Liver (tissue), 9 donors: ENCODE data around the gene GALNT10. TPM values are rescaled to one million over a fixed set of nuclear protein-coding genes. Genes with fewer than 3 reads are reported as not detected.

Experiments
- DNase-seq: peaks from one replicate; pipeline ENCODE4 v3.0.0-alpha.2; 2017; ENCODE audit warnings: low spot score
- H3K27ac ChIP-seq, 2 donors: one replicate each; pipeline ENCODE4 v1.7.0; 2013; ENCODE audit warnings: inconsistent platforms in 2 of 2, low read length in 2 of 2, control low read depth in 1 of 2, low read depth in 1 of 2, mild to moderate bottlenecking in 1 of 2
- H3K27me3 ChIP-seq, 4 donors: one replicate each; pipeline versions ENCODE4 v1.6.1 to v1.7.0; 2013; ENCODE audit warnings: low read length in 3 of 4, inconsistent platforms in 1 of 4, mild to moderate bottlenecking in 1 of 4, moderate library complexity in 1 of 4; ENCODE audit not compliant: control insufficient read depth in 4 of 4, insufficient read depth in 4 of 4
- H3K36me3 ChIP-seq, 4 donors: one replicate each; pipeline versions ENCODE4 v1.6.1 to v1.7.0; 2013; ENCODE audit warnings: low read length in 3 of 4, mild to moderate bottlenecking in 3 of 4, low read depth in 1 of 4, moderate library complexity in 1 of 4; ENCODE audit not compliant: control insufficient read depth in 4 of 4, insufficient read depth in 3 of 4
- H3K4me1 ChIP-seq, 4 donors: one replicate each; pipeline versions ENCODE4 v1.6.1 to v1.7.0; 2013; ENCODE audit warnings: low read length in 3 of 4, mild to moderate bottlenecking in 3 of 4, moderate library complexity in 1 of 4; ENCODE audit not compliant: control insufficient read depth in 4 of 4, insufficient read depth in 4 of 4
- H3K4me3 ChIP-seq, 3 donors: one replicate each; pipeline versions ENCODE4 v1.6.1 to v1.7.0; 2013; ENCODE audit warnings: low read length in 3 of 3, control low read depth in 1 of 3, low read depth in 1 of 3, mild to moderate bottlenecking in 1 of 3
- H3K9ac ChIP-seq, 2 donors: one replicate each; pipeline ENCODE4 v1.7.0; 2013; ENCODE audit warnings: low read length in 2 of 2, mild to moderate bottlenecking in 2 of 2, moderate library complexity in 2 of 2, control low read depth in 1 of 2, low read depth in 1 of 2
- H3K9me3 ChIP-seq, 4 donors: one replicate each; pipeline versions ENCODE4 v1.6.1 to v1.7.0; 2013; ENCODE audit warnings: low read length in 3 of 4; ENCODE audit not compliant: control insufficient read depth in 4 of 4
- ATF3 ChIP-seq: IDR thresholded peaks from 2 replicates; pipeline ENCODE4 v1.6.1; 2016; ENCODE audit warnings: antibody characterized with exemption
- CTCF ChIP-seq: fragments of 150-350 bp; IDR thresholded peaks from 2 replicates; pipeline ENCODE4 v1.5.1; 2017; ENCODE audit warnings: improper control_type of control experiment, low read depth, low read length; ENCODE audit not compliant: missing input control
- EGR1 ChIP-seq, 2 donors: IDR thresholded peaks; 2 replicates each; pipeline ENCODE4 v1.6.1; 2016 to 2018; ENCODE audit warnings: antibody characterized with exemption in 2 of 2, low read depth in 2 of 2
- FOXA1 ChIP-seq: IDR thresholded peaks from 2 replicates; pipeline ENCODE4 v1.6.1; 2016; ENCODE audit warnings: antibody characterized with exemption
- FOXA2 ChIP-seq: IDR thresholded peaks from 2 replicates; pipeline ENCODE4 v1.6.1; 2016; ENCODE audit warnings: antibody characterized with exemption
- GABPA ChIP-seq, 2 donors: IDR thresholded peaks in 1 of 2; conservative IDR thresholded peaks in 1 of 2; 2 replicates each; pipeline ENCODE4 v1.6.1; 2016; ENCODE audit warnings: antibody characterized with exemption in 2 of 2, mild to moderate bottlenecking in 1 of 2, moderate library complexity in 1 of 2
- HNF4A ChIP-seq, 2 donors: conservative IDR thresholded peaks; 2 replicates each; pipeline ENCODE4 v1.6.1; 2016; ENCODE audit warnings: antibody characterized with exemption in 2 of 2, mild to moderate bottlenecking in 2 of 2
- HNF4G ChIP-seq: IDR thresholded peaks from 2 replicates; pipeline ENCODE4 v1.6.1; 2016; ENCODE audit warnings: antibody characterized with exemption
- JUND ChIP-seq, 2 donors: IDR thresholded peaks; 2 replicates each; pipeline ENCODE4 v1.6.1; 2016; ENCODE audit warnings: antibody characterized with exemption in 2 of 2
- MAX ChIP-seq: IDR thresholded peaks from 2 replicates; pipeline ENCODE4 v1.6.1; 2016; ENCODE audit warnings: antibody characterized with exemption
- NR2F2 ChIP-seq: IDR thresholded peaks from 2 replicates; pipeline ENCODE4 v1.6.1; 2016; ENCODE audit warnings: antibody characterized with exemption
- RAD21 ChIP-seq, 2 donors: IDR thresholded peaks; 2 replicates each; pipeline ENCODE4 v1.6.1; 2016; ENCODE audit warnings: antibody characterized with exemption in 2 of 2, mild to moderate bottlenecking in 2 of 2
- RXRA ChIP-seq, 2 donors: IDR thresholded peaks; 2 replicates each; pipeline ENCODE4 v1.6.1; 2017 to 2018; ENCODE audit warnings: antibody characterized with exemption in 2 of 2, mild to moderate bottlenecking in 1 of 2
- SP1 ChIP-seq: IDR thresholded peaks from 2 replicates; pipeline ENCODE4 v1.6.1; 2018; ENCODE audit warnings: antibody characterized with exemption, mild to moderate bottlenecking
- TAF1 ChIP-seq: conservative IDR thresholded peaks from 2 replicates; pipeline ENCODE4 v1.6.1; 2016; ENCODE audit warnings: antibody characterized with exemption, mild to moderate bottlenecking
- YY1 ChIP-seq: IDR thresholded peaks from 2 replicates; pipeline ENCODE4 v1.6.1; 2016; ENCODE audit warnings: antibody characterized with exemption, mild to moderate bottlenecking
- ZBTB33 ChIP-seq: IDR thresholded peaks from 2 replicates; pipeline ENCODE4 v1.6.1; 2016; ENCODE audit warnings: antibody characterized with exemption
- WGBS: extraction: QIAGEN DNeasy Blood & Tissue Kit; methylation state at CpG from one replicate; pipeline ENCODE4 v1.1.7; 2013; 5-methylcytosine and 5-hydroxymethylcytosine counted together
- polyA plus RNA-seq, 2 donors: library from polyadenylated mRNA; stranded (reverse) in 1 of 2; unstranded in 1 of 2; fragments of 200-250 nt in 1 of 2; fragments of >200 nt in 1 of 2; fragmentation: Nextera tagmentation in 1 of 2; extraction: Ambion mirVana in 1 of 2; gene quantifications; one replicate each; pipeline versions ENCODE4 v1.2.1 to v1.2.3, GENCODE V29; 2013 to 2015
- total RNA-seq, 2 donors: library from RNA; depleted of rRNA; stranded (reverse); fragments of >200 nt; gene quantifications; one replicate each; pipeline ENCODE4 v1.2.3, GENCODE V29; 2014
- TF ChIP-seq, protein P1 (sequence below): IDR thresholded peaks from 2 replicates; pipeline ENCODE4 v1.6.1; 2016; ENCODE audit warnings: antibody characterized with exemption, mild to moderate bottlenecking
- donor health status: healthy.
- donor health status: healthy.
- donor health status: healthy.
- donor health status: healthy.
- donor health status: healthy.

GALNT10 gene
- total and polyA plus RNA-seq, 4 donors: 1.1 to 17.8 (median 5.3) TPM

DNA sequence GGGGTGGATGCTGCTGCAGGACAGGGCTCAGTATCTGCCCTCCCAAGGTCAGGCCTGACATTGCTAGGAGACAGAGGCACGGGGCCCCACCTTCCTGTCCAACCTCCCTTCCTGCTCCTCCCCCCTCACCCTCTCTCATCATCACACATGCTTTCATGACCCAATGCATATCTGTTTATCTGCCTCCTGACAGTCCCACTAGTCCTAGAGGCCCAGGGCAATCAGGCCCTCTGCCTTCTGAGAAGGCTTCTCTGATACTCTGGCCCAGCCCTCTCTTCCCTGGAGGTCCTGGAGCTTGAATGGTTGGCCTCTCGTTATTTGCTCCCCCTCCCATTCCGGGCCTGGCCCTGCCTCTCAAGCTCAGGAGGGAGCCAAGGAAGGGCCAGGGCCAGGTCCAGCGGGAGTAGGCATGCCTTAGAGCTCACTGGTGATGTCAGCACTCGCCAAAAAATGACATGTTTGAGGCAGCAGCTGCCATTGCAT is 164.6 kb downstream of the GALNT10 start:
- 68% methylated on average over 5 of the region's 5 CpGs for WGBS
- Histone ChIP-seq H3K36me3 (no peaks in the 10 kb centered on the region), H3K27ac (no peak overlapping the region), H3K4me1 (no peaks in the 10 kb centered on the region), H3K9me3 (no peaks in the 10 kb centered on the region), H3K4me3 (no peak overlapping the region), H3K9ac (no peak overlapping the region), H3K27me3 (no peaks in the 10 kb centered on the region)
- TF ChIP-seq ZBTB33 (no peak), GABPA (IDR thresholded peaks at IDR 0.05 in 1 of 2, conservative IDR thresholded peaks at IDR 0.05 in 1 of 2) (no peak), TAF1 (no peak), YY1 (no peak), RXRA (IDR thresholded peaks at IDR 0.05) (no peak), HNF4A (conservative IDR thresholded peaks at IDR 0.05) (no peak), FOXA2 (no peak), EGR1 (IDR thresholded peaks at IDR 0.05; ENCODE audit: low read depth in 2 of 2) (no peak), JUND (IDR thresholded peaks at IDR 0.05) (no peak), NR2F2 (no peak), SP1 (no peak), MAX (no peak), ATF3 (no peak), HNF4G (no peak), CTCF (no peak), FOXA1 (no peak), RAD21 (IDR thresholded peaks at IDR 0.05) (no peak)
- TF ChIP-seq, protein P1, sequence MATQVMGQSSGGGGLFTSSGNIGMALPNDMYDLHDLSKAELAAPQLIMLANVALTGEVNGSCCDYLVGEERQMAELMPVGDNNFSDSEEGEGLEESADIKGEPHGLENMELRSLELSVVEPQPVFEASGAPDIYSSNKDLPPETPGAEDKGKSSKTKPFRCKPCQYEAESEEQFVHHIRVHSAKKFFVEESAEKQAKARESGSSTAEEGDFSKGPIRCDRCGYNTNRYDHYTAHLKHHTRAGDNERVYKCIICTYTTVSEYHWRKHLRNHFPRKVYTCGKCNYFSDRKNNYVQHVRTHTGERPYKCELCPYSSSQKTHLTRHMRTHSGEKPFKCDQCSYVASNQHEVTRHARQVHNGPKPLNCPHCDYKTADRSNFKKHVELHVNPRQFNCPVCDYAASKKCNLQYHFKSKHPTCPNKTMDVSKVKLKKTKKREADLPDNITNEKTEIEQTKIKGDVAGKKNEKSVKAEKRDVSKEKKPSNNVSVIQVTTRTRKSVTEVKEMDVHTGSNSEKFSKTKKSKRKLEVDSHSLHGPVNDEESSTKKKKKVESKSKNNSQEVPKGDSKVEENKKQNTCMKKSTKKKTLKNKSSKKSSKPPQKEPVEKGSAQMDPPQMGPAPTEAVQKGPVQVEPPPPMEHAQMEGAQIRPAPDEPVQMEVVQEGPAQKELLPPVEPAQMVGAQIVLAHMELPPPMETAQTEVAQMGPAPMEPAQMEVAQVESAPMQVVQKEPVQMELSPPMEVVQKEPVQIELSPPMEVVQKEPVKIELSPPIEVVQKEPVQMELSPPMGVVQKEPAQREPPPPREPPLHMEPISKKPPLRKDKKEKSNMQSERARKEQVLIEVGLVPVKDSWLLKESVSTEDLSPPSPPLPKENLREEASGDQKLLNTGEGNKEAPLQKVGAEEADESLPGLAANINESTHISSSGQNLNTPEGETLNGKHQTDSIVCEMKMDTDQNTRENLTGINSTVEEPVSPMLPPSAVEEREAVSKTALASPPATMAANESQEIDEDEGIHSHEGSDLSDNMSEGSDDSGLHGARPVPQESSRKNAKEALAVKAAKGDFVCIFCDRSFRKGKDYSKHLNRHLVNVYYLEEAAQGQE: no peak
- DNase-seq: peak; percentile 61
